Dendritic cell treated with granulocyte-macrophage colony-stimulating factor and Interleukin-4, amounts not matched to agents 40 ng/mL and 50 ng/mL, for 4 days (primary cell): ENCODE measurements around the gene SEBOX.
"Not testable (repeated sequence)": the region's sequence is repeated elsewhere in the genome, so short reads cannot be mapped to it uniquely, and the experiment has no call there.

Source experiments
- H3K27ac Mint-ChIP-seq: one replicate; pipeline ENCODE4 v1.8.0; 2022; ENCODE audit warnings: mild to moderate bottlenecking, mixed read lengths
- H3K27me3 Mint-ChIP-seq: one replicate; pipeline ENCODE4 v1.8.0; 2022; ENCODE audit warnings: mild to moderate bottlenecking, mixed read lengths
- H3K36me3 Mint-ChIP-seq: one replicate; pipeline ENCODE4 v1.8.0; 2022; ENCODE audit warnings: low read depth, mixed read lengths
- H3K4me1 Mint-ChIP-seq: one replicate; pipeline ENCODE4 v1.8.0; 2022; ENCODE audit warnings: low read depth, mixed read lengths
- H3K4me3 Mint-ChIP-seq: one replicate; pipeline ENCODE4 v1.8.0; 2022; ENCODE audit warnings: mild to moderate bottlenecking, moderate library complexity, mixed read lengths
- H3K9me3 Mint-ChIP-seq: one replicate; pipeline ENCODE4 v1.8.0; 2022; ENCODE audit warnings: mixed read lengths
- intact Hi-C: fragments of 100-400 bp; cut with micrococcal nuclease; formaldehyde crosslinking; loops from one replicate; pipeline ENCODE4 v1.15.0; 2022

Gene SEBOX

GRCh38 chr17:28346746-28347246, 18.2 kb downstream of the SEBOX start:
- Mint-ChIP-seq H3K4me1 (no peaks in the 10 kb centered on the region), H3K27me3 (no peaks in the 10 kb centered on the region), H3K9me3 (no peaks in the 10 kb centered on the region), H3K36me3 (peaks cover 100% of the 10 kb centered on the region), H3K4me3 (no peak overlapping the region), H3K27ac (no peak overlapping the region)
- intact Hi-C loops, result no loop called here

- Mint-ChIP-seq H3K9me3 (no peaks in the 10 kb centered on the region), H3K4me3 (no peak overlapping the region), H3K4me1 (no peaks in the 10 kb centered on the region), H3K27me3 (no peaks in the 10 kb centered on the region), H3K27ac (no peak overlapping the region), H3K36me3 (peaks cover 100% of the 10 kb centered on the region)
- intact Hi-C loops, result no loop called here
Measured at GRCh38 chr17:28346199-28346580, 18.8 kb downstream of the SEBOX start.

GRCh38 chr17:28345419-28346198, 19.4 kb downstream of the SEBOX start:
- intact Hi-C loops, result no loop called here
- H3K4me1 Mint-ChIP-seq, result no peaks in the 10 kb centered on the region
- no peaks in the 10 kb centered on the region for H3K27me3 Mint-ChIP-seq
- H3K27ac Mint-ChIP-seq, result no peak overlapping the region
- no peaks in the 10 kb centered on the region for H3K9me3 Mint-ChIP-seq
- peaks cover 100% of the 10 kb centered on the region for H3K36me3 Mint-ChIP-seq
- H3K4me3 Mint-ChIP-seq, result no peak overlapping the region

GRCh38 chr17:28344435-28344901, 20.5 kb downstream of the SEBOX start:
- Mint-ChIP-seq H3K27ac (no peak overlapping the region), H3K4me3 (no peak overlapping the region), H3K36me3 (peaks cover 100% of the 10 kb centered on the region), H3K9me3 (no peaks in the 10 kb centered on the region), H3K27me3 (no peaks in the 10 kb centered on the region), H3K4me1 (no peaks in the 10 kb centered on the region)
- intact Hi-C loops, result no loop called here

- no peaks in the 10 kb centered on the region for H3K4me1 Mint-ChIP-seq
- H3K9me3 Mint-ChIP-seq, result no peaks in the 10 kb centered on the region
- peaks cover 100% of the 10 kb centered on the region for H3K36me3 Mint-ChIP-seq
- H3K27me3 Mint-ChIP-seq, result no peaks in the 10 kb centered on the region
- no peak overlapping the region for H3K27ac Mint-ChIP-seq
- intact Hi-C loops, result no loop called here
- H3K4me3 Mint-ChIP-seq, result no peak overlapping the region
Measured at GRCh38 chr17:28344011-28344410, 21.0 kb downstream of the SEBOX start.

- no peak overlapping the region for H3K27ac Mint-ChIP-seq
- intact Hi-C loops, result no loop called here
- H3K4me3 Mint-ChIP-seq, result no peak overlapping the region
- H3K9me3 Mint-ChIP-seq, result no peaks in the 10 kb centered on the region
- peaks cover 96% of the 10 kb centered on the region for H3K36me3 Mint-ChIP-seq
- H3K27me3 Mint-ChIP-seq, result no peaks in the 10 kb centered on the region
- H3K4me1 Mint-ChIP-seq, result peaks cover 2% of the 10 kb centered on the region
Measured at GRCh38 chr17:28343491-28343932, 21.5 kb downstream of the SEBOX start.

- Mint-ChIP-seq H3K4me3 (no peak overlapping the region), H3K36me3 (peaks cover 90% of the 10 kb centered on the region), H3K27ac (no peak overlapping the region), H3K9me3 (no peaks in the 10 kb centered on the region), H3K27me3 (no peaks in the 10 kb centered on the region), H3K4me1 (peaks cover 14% of the 10 kb centered on the region)
- intact Hi-C loops, result no loop called here
Measured at GRCh38 chr17:28342313-28342712, 22.7 kb downstream of the SEBOX start.

GRCh38 chr17:28341516-28341915, 23.5 kb downstream of the SEBOX start:
- H3K4me3 Mint-ChIP-seq, result no peak overlapping the region
- H3K27ac Mint-ChIP-seq, result no peak overlapping the region
- intact Hi-C loops, result no loop called here
- peaks cover 21% of the 10 kb centered on the region for H3K4me1 Mint-ChIP-seq
- no peaks in the 10 kb centered on the region for H3K9me3 Mint-ChIP-seq
- no peaks in the 10 kb centered on the region for H3K27me3 Mint-ChIP-seq
- H3K36me3 Mint-ChIP-seq, result peaks cover 82% of the 10 kb centered on the region

- Mint-ChIP-seq H3K27me3 (no peaks in the 10 kb centered on the region), H3K27ac (peak overlapping the region; percentile 13), H3K4me3 (no peak overlapping the region), H3K4me1 (peaks cover 26% of the 10 kb centered on the region), H3K9me3 (no peaks in the 10 kb centered on the region), H3K36me3 (peaks cover 79% of the 10 kb centered on the region)
- intact Hi-C loops, result no loop called here
Measured at GRCh38 chr17:28340374-28340773, 24.6 kb downstream of the SEBOX start.

- intact Hi-C loops, result no loop called here
- no peaks in the 10 kb centered on the region for H3K27me3 Mint-ChIP-seq
Measured at GRCh38 chr17:28339431-28339830, 25.6 kb downstream of the SEBOX start.

GRCh38 chr17:28338769-28339212, 26.2 kb downstream of the SEBOX start:
- intact Hi-C loops, H3K27ac Mint-ChIP-seq, H3K9me3 Mint-ChIP-seq, H3K27me3 Mint-ChIP-seq, H3K4me3 Mint-ChIP-seq: not testable (repeated sequence)
- peaks cover 38% of the 10 kb centered on the region for H3K4me1 Mint-ChIP-seq
- peaks cover 72% of the 10 kb centered on the region for H3K36me3 Mint-ChIP-seq

More at GRCh38 chr17:28339431-28339830, 25.6 kb downstream of the SEBOX start:
- H3K4me3 Mint-ChIP-seq, result no peak overlapping the region
- no peaks in the 10 kb centered on the region for H3K9me3 Mint-ChIP-seq
- H3K27ac Mint-ChIP-seq, result no peak overlapping the region
- H3K36me3 Mint-ChIP-seq, result peaks cover 78% of the 10 kb centered on the region
- peaks cover 31% of the 10 kb centered on the region for H3K4me1 Mint-ChIP-seq

- intact Hi-C loops, result no loop called here
- Mint-ChIP-seq H3K27me3 (no peaks in the 10 kb centered on the region), H3K4me1 (peaks cover 44% of the 10 kb centered on the region), H3K27ac (no peak overlapping the region), H3K9me3 (no peaks in the 10 kb centered on the region), H3K36me3 (peaks cover 66% of the 10 kb centered on the region), H3K4me3 (no peak overlapping the region)
Measured at GRCh38 chr17:28338056-28338768, 26.8 kb downstream of the SEBOX start.

GRCh38 chr17:28335959-28336871, 28.8 kb downstream of the SEBOX start:
- Mint-ChIP-seq H3K36me3 (peaks cover 58% of the 10 kb centered on the region), H3K4me3 (peak overlapping the region; percentile 98), H3K4me1 (peaks cover 54% of the 10 kb centered on the region), H3K27me3 (no peaks in the 10 kb centered on the region), H3K9me3 (no peaks in the 10 kb centered on the region), H3K27ac (peak overlapping the region; percentile 76)
- intact Hi-C loops, result loop anchor here (1.0 kb wide), 2 partner anchors 17 to 21 kb away; partner anchors contain the start of genes POLDIP2 and TMEM97
